Measurements from ENCODE around the gene C12orf43.

The C12orf43 gene

GRCh38 chr12:120955232-120955631 is 61.1 kb downstream of the C12orf43 start:
- H3K9ac ChIP-seq (ENCODE audit: low read length), result no peak overlapping the region
- no peak for DNase-seq

GRCh38 chr12:120950807-120951206 is 65.5 kb downstream of the C12orf43 start:
- Histone ChIP-seq H3K27ac (ENCODE audit: low read length) (no peak overlapping the region), H3K4me3 (ENCODE audit: low read length) (no peak overlapping the region), H3K4me2 (ENCODE audit: low read depth, low read length) (no peak overlapping the region), H3F3A (ENCODE audit: insufficient read depth, low read length) (no peaks in the 10 kb centered on the region), H3K4me1 (ENCODE audit: low read length) (no peaks in the 10 kb centered on the region), H3K9me2 (replicated peaks; ENCODE audit: insufficient read depth, low read length) (no peaks in the 10 kb centered on the region), H3K9me3 (replicated peaks; ENCODE audit: insufficient read depth, low read length) (no peaks in the 10 kb centered on the region), H3K79me2 (ENCODE audit: low read length) (no peaks in the 10 kb centered on the region), H4K20me1 (ENCODE audit: insufficient read depth, low read length) (no peaks in the 10 kb centered on the region), H3K27me3 (replicated peaks; ENCODE audit: insufficient read depth, low read length) (no peaks in the 10 kb centered on the region), H3K36me3 (replicated peaks; ENCODE audit: insufficient read depth, low read length) (no peaks in the 10 kb centered on the region), H2AFZ (ENCODE audit: low read length) (no peak overlapping the region), H3K9ac (ENCODE audit: low read length) (no peak overlapping the region)
- TF ChIP-seq EZH2phosphoT487 (IDR thresholded peaks at IDR 0.05; ENCODE audit: low read length) (no peak), EZH2 (optimal IDR thresholded peaks at IDR 0.05; ENCODE audit: low read depth, low read length) (no peak), CTCF (IDR thresholded peaks at IDR 0.05; ENCODE audit: low read length) (no peak)
- DNase-seq, result no peak

More at GRCh38 chr12:120955232-120955631, 61.1 kb downstream of the C12orf43 start:
- Histone ChIP-seq H3K27me3 (replicated peaks; ENCODE audit: insufficient read depth, low read length) (no peaks in the 10 kb centered on the region), H4K20me1 (ENCODE audit: insufficient read depth, low read length) (no peaks in the 10 kb centered on the region), H3K36me3 (replicated peaks; ENCODE audit: insufficient read depth, low read length) (no peaks in the 10 kb centered on the region), H3K79me2 (ENCODE audit: low read length) (no peaks in the 10 kb centered on the region), H2AFZ (ENCODE audit: low read length) (no peak overlapping the region), H3K4me2 (ENCODE audit: low read depth, low read length) (no peak overlapping the region), H3K4me1 (ENCODE audit: low read length) (no peaks in the 10 kb centered on the region), H3F3A (ENCODE audit: insufficient read depth, low read length) (no peaks in the 10 kb centered on the region), H3K4me3 (ENCODE audit: low read length) (no peak overlapping the region), H3K27ac (ENCODE audit: low read length) (no peak overlapping the region), H3K9me3 (replicated peaks; ENCODE audit: insufficient read depth, low read length) (no peaks in the 10 kb centered on the region), H3K9me2 (replicated peaks; ENCODE audit: insufficient read depth, low read length) (no peaks in the 10 kb centered on the region)
- no peak for TF ChIP-seq EZH2phosphoT487 (IDR thresholded peaks at IDR 0.05; ENCODE audit: low read length)
- TF ChIP-seq CTCF (IDR thresholded peaks at IDR 0.05; ENCODE audit: low read length), result no peak
- TF ChIP-seq EZH2 (optimal IDR thresholded peaks at IDR 0.05; ENCODE audit: low read depth, low read length), result no peak
